ENCODE data around the gene CTNNA2. TPM values are rescaled to one million over a fixed set of nuclear protein-coding genes. Genes with fewer than 3 reads are reported as not detected.
A peak's percentile ranks its signal among the peaks of the same experiment; 100 is the strongest.

The CTNNA2 gene
- total and polyA plus RNA-seq, 4 donors = 0.01 to 0.37 TPM; not detected in 2

DNA sequence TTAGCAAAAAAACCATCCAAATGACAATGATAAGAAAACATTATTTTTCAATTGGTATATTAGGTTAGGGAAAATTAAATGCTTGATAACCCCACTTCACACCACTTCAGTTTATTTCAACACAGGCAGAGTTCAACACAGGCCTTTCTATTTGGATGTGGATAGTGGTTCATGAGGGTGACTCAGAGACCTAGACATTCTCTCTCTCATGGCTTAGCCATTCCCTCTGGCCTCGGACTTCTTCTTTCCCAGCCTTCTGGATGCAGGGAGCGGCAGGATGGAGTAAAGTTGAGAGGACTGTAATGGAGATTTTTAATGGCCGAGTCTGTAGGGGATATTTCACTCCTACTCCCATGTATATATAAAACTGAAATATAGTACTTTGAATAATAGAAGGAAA is 109.7 kb downstream of the CTNNA2 start:
- 67 to 90% methylated on average over 3 of the region's 3 CpGs for WGBS, 2 donors
- Histone ChIP-seq H3K9ac (ENCODE audit: insufficient read depth in 1 of 2, low read length in 2 of 2) (no peak overlapping the region), H3K36me3 (ENCODE audit: control insufficient read depth in 4 of 4, insufficient read depth in 4 of 4, low read length in 4 of 4) (no peaks in the 10 kb centered on the region), H3K4me3 (no peak overlapping the region), H3K4me1 (ENCODE audit: control insufficient read depth in 5 of 5, insufficient read depth in 5 of 5, low read length in 5 of 5) (no peaks in the 10 kb centered on the region), H3K9me3 (ENCODE audit: control insufficient read depth in 4 of 4, insufficient read depth in 3 of 4, low read length in 3 of 4) (peaks cover 0 to 3% (median 0%) of the 10 kb centered on the region in 4 donors), H3K27ac (ENCODE audit: low read depth in 1 of 2, low read length in 1 of 2) (no peak overlapping the region), H3K27me3 (ENCODE audit: control insufficient read depth in 3 of 3, insufficient read depth in 3 of 3, low read length in 2 of 3) (no peaks in the 10 kb centered on the region)
- ATAC-seq (ENCODE audit: insufficient read depth, low FRiP score) (no peak), DNase-seq (no peak)
- TF ChIP-seq, protein P1, sequence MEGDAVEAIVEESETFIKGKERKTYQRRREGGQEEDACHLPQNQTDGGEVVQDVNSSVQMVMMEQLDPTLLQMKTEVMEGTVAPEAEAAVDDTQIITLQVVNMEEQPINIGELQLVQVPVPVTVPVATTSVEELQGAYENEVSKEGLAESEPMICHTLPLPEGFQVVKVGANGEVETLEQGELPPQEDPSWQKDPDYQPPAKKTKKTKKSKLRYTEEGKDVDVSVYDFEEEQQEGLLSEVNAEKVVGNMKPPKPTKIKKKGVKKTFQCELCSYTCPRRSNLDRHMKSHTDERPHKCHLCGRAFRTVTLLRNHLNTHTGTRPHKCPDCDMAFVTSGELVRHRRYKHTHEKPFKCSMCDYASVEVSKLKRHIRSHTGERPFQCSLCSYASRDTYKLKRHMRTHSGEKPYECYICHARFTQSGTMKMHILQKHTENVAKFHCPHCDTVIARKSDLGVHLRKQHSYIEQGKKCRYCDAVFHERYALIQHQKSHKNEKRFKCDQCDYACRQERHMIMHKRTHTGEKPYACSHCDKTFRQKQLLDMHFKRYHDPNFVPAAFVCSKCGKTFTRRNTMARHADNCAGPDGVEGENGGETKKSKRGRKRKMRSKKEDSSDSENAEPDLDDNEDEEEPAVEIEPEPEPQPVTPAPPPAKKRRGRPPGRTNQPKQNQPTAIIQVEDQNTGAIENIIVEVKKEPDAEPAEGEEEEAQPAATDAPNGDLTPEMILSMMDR (IDR thresholded peaks at IDR 0.05; ENCODE audit: control extremely low read depth, extremely low read depth) = no peak

DNA sequence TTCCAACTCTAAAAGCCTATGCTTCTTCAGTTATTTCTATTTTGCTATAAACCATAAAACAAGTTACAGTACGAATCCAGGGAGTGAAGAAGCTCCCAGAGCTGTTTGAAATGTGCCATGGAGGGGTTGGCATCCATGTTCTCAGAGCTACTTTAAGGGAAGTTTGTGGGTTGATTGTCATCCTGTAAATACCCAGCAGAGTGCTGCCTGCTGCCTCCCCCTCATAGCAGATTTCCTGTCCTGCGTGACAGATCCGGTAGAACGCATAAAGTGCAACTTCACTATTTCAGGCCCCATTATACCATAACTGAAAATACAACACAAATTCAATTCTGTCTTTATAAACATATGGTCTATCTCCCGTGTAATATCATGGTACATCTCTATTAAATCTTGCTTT is 114.4 kb downstream of the CTNNA2 start:
- H3K9me3 ChIP-seq (ENCODE audit: control insufficient read depth in 4 of 4, insufficient read depth in 3 of 4, low read length in 3 of 4) = peaks cover 0 to 3% (median 0%) of the 10 kb centered on the region in 4 donors
- TF ChIP-seq, protein P1 (IDR thresholded peaks at IDR 0.05; ENCODE audit: control extremely low read depth, extremely low read depth) = no peak
- H3K4me3 ChIP-seq = no peak overlapping the region
- no peak overlapping the region for H3K9ac ChIP-seq (ENCODE audit: insufficient read depth in 1 of 2, low read length in 2 of 2)
- H3K4me1 ChIP-seq (ENCODE audit: control insufficient read depth in 5 of 5, insufficient read depth in 5 of 5, low read length in 5 of 5) = no peaks in the 10 kb centered on the region
- WGBS, 2 donors = 41 to 60% methylated on average over 5 of the region's 5 CpGs
- ATAC-seq (ENCODE audit: insufficient read depth, low FRiP score) (no peak), DNase-seq (no peak)
- no peak overlapping the region for H3K27ac ChIP-seq (ENCODE audit: low read depth in 1 of 2, low read length in 1 of 2)
- no peaks in the 10 kb centered on the region for H3K27me3 ChIP-seq (ENCODE audit: control insufficient read depth in 3 of 3, insufficient read depth in 3 of 3, low read length in 2 of 3)
- no peaks in the 10 kb centered on the region for H3K36me3 ChIP-seq (ENCODE audit: control insufficient read depth in 4 of 4, insufficient read depth in 4 of 4, low read length in 4 of 4)

DNA sequence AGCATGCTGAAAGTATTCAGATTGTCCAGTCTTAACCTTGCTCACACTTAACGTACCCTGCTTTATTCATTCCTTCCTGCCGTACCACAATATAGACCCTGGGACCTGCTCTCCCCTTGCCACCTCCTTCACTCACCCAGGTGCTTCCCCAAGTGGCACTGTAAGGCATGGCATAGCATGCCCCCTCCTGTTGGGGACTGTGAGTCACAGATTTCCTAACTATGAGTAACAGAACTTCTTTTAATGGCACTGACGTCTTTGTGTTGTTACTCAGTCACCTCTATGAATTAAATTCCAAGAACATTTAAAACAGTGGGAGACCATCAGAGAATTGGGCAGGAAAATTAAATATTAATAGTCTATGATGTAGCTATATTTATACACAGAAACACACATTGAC is 117.2 kb downstream of the CTNNA2 start:
- WGBS, 2 donors = 72 to 75% methylated on average over 3 of the region's 3 CpGs
- no peak overlapping the region for H3K4me3 ChIP-seq
- ATAC-seq (ENCODE audit: insufficient read depth, low FRiP score) (peak; percentile 58), DNase-seq (no peak)
- TF ChIP-seq, protein P1 (IDR thresholded peaks at IDR 0.05; ENCODE audit: control extremely low read depth, extremely low read depth) = no peak
- H3K4me1 ChIP-seq (ENCODE audit: control insufficient read depth in 5 of 5, insufficient read depth in 5 of 5, low read length in 5 of 5) = no peaks in the 10 kb centered on the region
- no peaks in the 10 kb centered on the region for H3K36me3 ChIP-seq (ENCODE audit: control insufficient read depth in 4 of 4, insufficient read depth in 4 of 4, low read length in 4 of 4)
- H3K27ac ChIP-seq (ENCODE audit: low read depth in 1 of 2, low read length in 1 of 2) = no peak overlapping the region
- no peak overlapping the region for H3K9ac ChIP-seq (ENCODE audit: insufficient read depth in 1 of 2, low read length in 2 of 2)
- H3K9me3 ChIP-seq (ENCODE audit: control insufficient read depth in 4 of 4, insufficient read depth in 3 of 4, low read length in 3 of 4) = peaks cover 0 to 3% (median 0%) of the 10 kb centered on the region in 4 donors
- no peaks in the 10 kb centered on the region for H3K27me3 ChIP-seq (ENCODE audit: control insufficient read depth in 3 of 3, insufficient read depth in 3 of 3, low read length in 2 of 3)

DNA sequence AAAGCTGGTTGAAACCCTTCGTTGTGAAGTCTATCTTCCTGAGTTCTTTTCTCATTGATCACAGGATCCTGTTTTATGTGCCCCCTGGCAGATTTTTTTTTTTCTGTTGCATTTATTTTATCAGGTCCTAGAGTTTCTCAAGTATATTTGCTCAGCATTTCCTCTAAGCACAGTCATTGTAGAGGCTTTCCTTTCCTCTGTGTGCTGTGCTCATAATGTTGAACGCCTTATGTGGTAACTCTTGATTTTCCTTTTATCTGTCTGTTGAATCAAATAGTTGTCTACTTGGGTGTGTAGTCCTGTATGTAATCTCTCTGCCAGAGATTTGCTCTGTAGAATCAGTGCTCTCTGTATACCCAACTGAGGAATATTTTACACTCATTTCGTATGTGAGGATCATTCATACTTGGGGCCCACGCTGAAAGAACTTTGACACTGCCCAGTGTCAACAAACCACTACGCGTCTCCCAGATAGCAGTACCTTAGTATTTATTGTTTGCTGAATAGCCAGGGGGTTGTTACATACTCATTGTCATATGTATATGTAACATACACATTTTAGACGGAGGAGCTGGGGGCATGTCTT is 118.2 kb downstream of the CTNNA2 start:
- Histone ChIP-seq H3K36me3 (ENCODE audit: control insufficient read depth in 4 of 4, insufficient read depth in 4 of 4, low read length in 4 of 4) (no peaks in the 10 kb centered on the region), H3K4me3 (no peak overlapping the region), H3K9me3 (ENCODE audit: control insufficient read depth in 4 of 4, insufficient read depth in 3 of 4, low read length in 3 of 4) (peaks cover 0 to 3% (median 0%) of the 10 kb centered on the region in 4 donors), H3K27me3 (ENCODE audit: control insufficient read depth in 3 of 3, insufficient read depth in 3 of 3, low read length in 2 of 3) (no peaks in the 10 kb centered on the region), H3K4me1 (ENCODE audit: control insufficient read depth in 5 of 5, insufficient read depth in 5 of 5, low read length in 5 of 5) (no peaks in the 10 kb centered on the region), H3K27ac (ENCODE audit: low read depth in 1 of 2, low read length in 1 of 2) (no peak overlapping the region), H3K9ac (ENCODE audit: insufficient read depth in 1 of 2, low read length in 2 of 2) (no peak overlapping the region)
- 56 to 77% methylated on average over 7 of the region's 7 CpGs for WGBS, 2 donors
- DNase-seq (peak in 1 of 3 donors; percentile 15), ATAC-seq (ENCODE audit: insufficient read depth, low FRiP score) (no peak)
- TF ChIP-seq, protein P1 (IDR thresholded peaks at IDR 0.05; ENCODE audit: control extremely low read depth, extremely low read depth) = no peak
